Vagina (tissue), 2 donors: ENCODE data around the gene LGALS7B.

ENCODE experiments used
- POLR2A ChIP-seq, 2 donors: fragments of 450-650 bp; IDR thresholded peaks; one replicate each; pipeline ENCODE4 v1.6.1; 2017; ENCODE audit warnings: antibody characterized with exemption in 2 of 2, mild to moderate bottlenecking in 2 of 2, moderate library complexity in 2 of 2
- TF ChIP-seq, protein P1 (sequence below), 3 experiments: fragments of 450-650 bp in 2 of 3; fragments of 200-600 bp in 1 of 3; sonication (generic) in 1 of 3; IDR thresholded peaks; one replicate each; pipeline ENCODE4 v1.5.1; 2017 to 2019; ENCODE audit warnings: antibody characterized with exemption in 3 of 3, mild to moderate bottlenecking in 2 of 3, moderate library complexity in 2 of 3

- TF ChIP-seq, protein P1, sequence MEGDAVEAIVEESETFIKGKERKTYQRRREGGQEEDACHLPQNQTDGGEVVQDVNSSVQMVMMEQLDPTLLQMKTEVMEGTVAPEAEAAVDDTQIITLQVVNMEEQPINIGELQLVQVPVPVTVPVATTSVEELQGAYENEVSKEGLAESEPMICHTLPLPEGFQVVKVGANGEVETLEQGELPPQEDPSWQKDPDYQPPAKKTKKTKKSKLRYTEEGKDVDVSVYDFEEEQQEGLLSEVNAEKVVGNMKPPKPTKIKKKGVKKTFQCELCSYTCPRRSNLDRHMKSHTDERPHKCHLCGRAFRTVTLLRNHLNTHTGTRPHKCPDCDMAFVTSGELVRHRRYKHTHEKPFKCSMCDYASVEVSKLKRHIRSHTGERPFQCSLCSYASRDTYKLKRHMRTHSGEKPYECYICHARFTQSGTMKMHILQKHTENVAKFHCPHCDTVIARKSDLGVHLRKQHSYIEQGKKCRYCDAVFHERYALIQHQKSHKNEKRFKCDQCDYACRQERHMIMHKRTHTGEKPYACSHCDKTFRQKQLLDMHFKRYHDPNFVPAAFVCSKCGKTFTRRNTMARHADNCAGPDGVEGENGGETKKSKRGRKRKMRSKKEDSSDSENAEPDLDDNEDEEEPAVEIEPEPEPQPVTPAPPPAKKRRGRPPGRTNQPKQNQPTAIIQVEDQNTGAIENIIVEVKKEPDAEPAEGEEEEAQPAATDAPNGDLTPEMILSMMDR (IDR thresholded peaks at IDR 0.05): no peak
- no peak for TF ChIP-seq POLR2A (IDR thresholded peaks at IDR 0.05)
Measured at GRCh38 chr19:38740932-38741331, 48.1 kb upstream of the LGALS7B start.
